ENCODE measurements around the gene AVPR2.

GRCh38 chrX:153868576-153869472 is 35.6 kb upstream of the AVPR2 start:
- TF ChIP-seq CTCF (IDR thresholded peaks at IDR 0.05 in 2 of 3, conservative IDR thresholded peaks at IDR 0.05 in 1 of 3; ENCODE audit: insufficient read depth in 2 of 3, low read depth in 1 of 3, low read length in 3 of 3) (no peak), SMARCB1 (IDR thresholded peaks at IDR 0.05; ENCODE audit: insufficient read length, low read depth) (no peak)

Data from K562 (cell line).